ENCODE data around the gene SULT4A1. TPM values are rescaled to one million over a fixed set of nuclear protein-coding genes. Genes with fewer than 3 reads are reported as not detected.

SULT4A1 gene
- total and polyA plus RNA-seq, 8 donors = 0.12 to 2.2 (median 0.77) TPM; not detected in 4

GRCh38 chr22:43860126-43860525 lies 2.2 kb downstream of the SULT4A1 start:
- peaks cover 0 to 14% (median 9%) of the 10 kb centered on the region in 4 donors for H3K9me3 ChIP-seq
- peaks cover 4 to 11% (median 8%) of the 10 kb centered on the region in 4 donors for H3K4me1 ChIP-seq
- H3K27me3 ChIP-seq = peaks cover 5 to 76% (median 49%) of the 10 kb centered on the region in 3 donors
- WGBS, 5 donors = 76 to 88% (median 84%) methylated on average over 11 of the region's 11 CpGs
- no peak overlapping the region for H3K4me3 ChIP-seq
- H3K27ac ChIP-seq = no peak overlapping the region
- H3K36me3 ChIP-seq = no peaks in the 10 kb centered on the region
- DNase-seq = no peak
- no peak for TF ChIP-seq POLR2A (IDR thresholded peaks at IDR 0.05)
- TF ChIP-seq POLR2AphosphoS5 (IDR thresholded peaks at IDR 0.05) = no peak
- TF ChIP-seq, protein P1, sequence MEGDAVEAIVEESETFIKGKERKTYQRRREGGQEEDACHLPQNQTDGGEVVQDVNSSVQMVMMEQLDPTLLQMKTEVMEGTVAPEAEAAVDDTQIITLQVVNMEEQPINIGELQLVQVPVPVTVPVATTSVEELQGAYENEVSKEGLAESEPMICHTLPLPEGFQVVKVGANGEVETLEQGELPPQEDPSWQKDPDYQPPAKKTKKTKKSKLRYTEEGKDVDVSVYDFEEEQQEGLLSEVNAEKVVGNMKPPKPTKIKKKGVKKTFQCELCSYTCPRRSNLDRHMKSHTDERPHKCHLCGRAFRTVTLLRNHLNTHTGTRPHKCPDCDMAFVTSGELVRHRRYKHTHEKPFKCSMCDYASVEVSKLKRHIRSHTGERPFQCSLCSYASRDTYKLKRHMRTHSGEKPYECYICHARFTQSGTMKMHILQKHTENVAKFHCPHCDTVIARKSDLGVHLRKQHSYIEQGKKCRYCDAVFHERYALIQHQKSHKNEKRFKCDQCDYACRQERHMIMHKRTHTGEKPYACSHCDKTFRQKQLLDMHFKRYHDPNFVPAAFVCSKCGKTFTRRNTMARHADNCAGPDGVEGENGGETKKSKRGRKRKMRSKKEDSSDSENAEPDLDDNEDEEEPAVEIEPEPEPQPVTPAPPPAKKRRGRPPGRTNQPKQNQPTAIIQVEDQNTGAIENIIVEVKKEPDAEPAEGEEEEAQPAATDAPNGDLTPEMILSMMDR (IDR thresholded peaks at IDR 0.05) = no peak
- intact Hi-C loops (cut with DNase I; ENCODE audit: low total_unique reads) = no loop called here

DNA sequence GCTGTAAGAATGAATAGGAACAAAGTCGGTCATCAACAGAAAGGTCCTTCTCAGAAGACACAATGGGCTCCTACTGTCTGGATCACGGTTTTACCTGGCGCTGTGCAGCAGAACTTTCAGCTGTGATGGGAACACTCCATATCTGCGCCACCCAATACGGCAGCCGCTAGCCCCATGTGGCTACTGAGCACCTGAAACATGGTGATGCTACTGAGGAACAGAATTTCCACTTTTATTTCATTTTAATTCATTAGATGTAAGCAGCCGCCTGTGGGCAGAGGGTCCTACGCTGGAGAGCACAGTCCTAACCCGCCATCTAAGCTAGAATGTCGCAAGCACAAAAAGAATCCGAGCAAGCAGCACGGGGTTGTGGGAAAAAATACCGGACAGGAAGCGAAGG lies 2.7 kb downstream of the SULT4A1 start:
- no peak for DNase-seq
- peaks cover 4 to 11% (median 8%) of the 10 kb centered on the region in 4 donors for H3K4me1 ChIP-seq
- TF ChIP-seq EP300 (IDR thresholded peaks at IDR 0.05) (no peak), POLR2A (IDR thresholded peaks at IDR 0.05) (no peak), POLR2AphosphoS5 (IDR thresholded peaks at IDR 0.05) (no peak)
- TF ChIP-seq, protein P1 (IDR thresholded peaks at IDR 0.05) = no peak
- no peak overlapping the region for H3K4me3 ChIP-seq
- peaks cover 0 to 14% (median 9%) of the 10 kb centered on the region in 4 donors for H3K9me3 ChIP-seq
- intact Hi-C loops (cut with DNase I; ENCODE audit: low total_unique reads) = no loop called here
- H3K27me3 ChIP-seq = peaks cover 5 to 76% (median 44%) of the 10 kb centered on the region in 3 donors
- no peaks in the 10 kb centered on the region for H3K36me3 ChIP-seq
- WGBS, 5 donors = 82 to 89% (median 84%) methylated on average over 14 of the region's 14 CpGs
- H3K27ac ChIP-seq = no peak overlapping the region

- H3K36me3 ChIP-seq = no peaks in the 10 kb centered on the region
- H3K27me3 ChIP-seq = peaks cover 5 to 76% (median 40%) of the 10 kb centered on the region in 3 donors
- H3K4me3 ChIP-seq = no peak overlapping the region
- intact Hi-C loops (cut with DNase I; ENCODE audit: low total_unique reads) = no loop called here
- WGBS, 5 donors = 76 to 83% (median 77%) methylated on average over 7 of the region's 7 CpGs
- DNase-seq = no peak
- H3K9me3 ChIP-seq = peaks cover 0 to 14% (median 9%) of the 10 kb centered on the region in 4 donors
- H3K27ac ChIP-seq = no peak overlapping the region
- TF ChIP-seq, protein P1 (IDR thresholded peaks at IDR 0.05) = no peak
- TF ChIP-seq POLR2AphosphoS5 (IDR thresholded peaks at IDR 0.05) = no peak
- no peak for TF ChIP-seq POLR2A (IDR thresholded peaks at IDR 0.05)
- no peak for TF ChIP-seq EP300 (IDR thresholded peaks at IDR 0.05)
- peaks cover 4 to 11% (median 8%) of the 10 kb centered on the region in 4 donors for H3K4me1 ChIP-seq
These were observed 3.1 kb downstream of the SULT4A1 start for GRCh38 chr22:43859176-43859575.

DNA sequence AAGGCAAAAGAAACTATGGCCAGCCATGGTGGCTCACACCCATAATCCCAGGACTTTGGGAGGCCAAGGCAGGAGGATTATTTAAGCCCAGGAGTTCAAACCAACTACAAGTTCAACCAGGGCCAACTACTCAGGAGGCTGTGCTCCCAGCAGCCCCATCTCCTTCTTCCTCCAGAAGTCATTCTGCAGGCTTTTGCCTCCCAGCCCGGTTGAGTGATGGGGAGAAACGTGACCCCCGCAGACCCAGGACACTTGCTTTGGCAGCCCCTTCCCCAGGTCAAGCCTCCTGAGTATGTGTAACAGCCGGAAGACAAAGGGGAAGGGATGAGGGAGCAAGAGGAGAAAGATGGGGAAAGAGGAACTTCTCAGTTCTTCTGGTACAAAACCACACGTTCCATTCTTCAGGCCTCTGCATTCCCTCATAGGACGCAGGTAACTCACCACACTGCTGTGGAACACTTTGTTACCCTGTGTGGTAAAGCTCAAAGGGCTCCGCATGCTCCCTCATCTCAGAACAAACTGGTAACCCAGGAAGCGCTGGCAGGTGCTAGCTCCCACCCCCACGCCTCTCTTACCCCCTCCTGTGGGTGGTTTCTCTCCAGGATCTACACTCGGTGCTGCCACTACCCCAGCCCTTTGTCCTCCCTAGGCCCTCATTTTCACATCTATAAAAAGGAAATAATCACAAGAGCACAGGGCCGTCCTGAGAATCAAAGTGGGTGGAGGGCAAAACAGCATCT lies 4.0 kb downstream of the SULT4A1 start:
- WGBS, 5 donors = 52 to 79% (median 61%) methylated on average over 11 of the region's 11 CpGs
- H3K4me1 ChIP-seq = peaks cover 4 to 11% (median 8%) of the 10 kb centered on the region in 4 donors
- peaks cover 0 to 14% (median 9%) of the 10 kb centered on the region in 4 donors for H3K9me3 ChIP-seq
- H3K27ac ChIP-seq = no peak overlapping the region
- intact Hi-C loops (cut with DNase I; ENCODE audit: low total_unique reads) = no loop called here
- TF ChIP-seq, protein P1 (IDR thresholded peaks at IDR 0.05) = no peak
- TF ChIP-seq POLR2A (IDR thresholded peaks at IDR 0.05) (no peak), EP300 (IDR thresholded peaks at IDR 0.05) (no peak), POLR2AphosphoS5 (IDR thresholded peaks at IDR 0.05) (no peak)
- H3K4me3 ChIP-seq = no peak overlapping the region
- peaks cover 5 to 76% (median 31%) of the 10 kb centered on the region in 3 donors for H3K27me3 ChIP-seq
- no peak for DNase-seq
- no peaks in the 10 kb centered on the region for H3K36me3 ChIP-seq
